Measurements from ENCODE around the gene OPHN1.

Gene OPHN1

GRCh38 chrX:68433155-68433980 lies at the start of gene OPHN1:
OPHN1 (minus strand) TSS chrX:68433495; CDS start chrX:68433020, 475 bp downstream.
- Histone ChIP-seq H3K9me3 (no peaks in the 10 kb centered on the region), H3K4me3 (peak within 1 kb of the TSS; percentile 73), H3K9ac (peak within 1 kb of the TSS; percentile 67), H3K36me3 (no peaks in the 10 kb centered on the region), H3K4me1 (0 out of 2 replicates have a peak, but pooled peaks cover 8% of the 10 kb centered on the region), H3K27ac (peak within 1 kb of the TSS; percentile 46; the same call in 1 of the 2 replicates), H3K27me3 (peaks cover 50% of the 10 kb centered on the region), H4K20me1 (no peaks in the 10 kb centered on the region), H3K4me2 (peak within 1 kb of the TSS; percentile 84)
- TF ChIP-seq Cebpa-rat (IDR thresholded peaks at IDR 0.05), result no peak

DNA sequence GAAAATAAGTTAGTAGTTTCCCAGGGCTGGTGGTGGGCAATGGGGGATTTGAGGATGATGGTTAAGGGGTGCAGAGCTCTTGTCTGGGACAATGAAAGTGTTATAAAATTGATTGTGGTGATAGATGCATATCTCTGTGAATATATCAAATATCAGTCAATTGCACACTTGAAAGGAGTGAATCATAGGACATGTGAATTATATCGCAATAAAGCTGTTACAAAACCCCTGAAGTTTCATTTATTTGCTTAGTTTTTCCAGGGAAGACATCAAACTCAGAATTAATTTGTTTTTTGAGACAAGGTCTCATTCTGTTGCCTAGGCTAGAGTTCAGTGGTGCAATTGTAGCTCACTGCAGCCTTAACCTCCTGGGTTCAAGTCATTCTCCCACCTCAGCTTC lies 47.7 kb upstream of the OPHN1 start:
- Histone ChIP-seq H3K9ac (no peak overlapping the region), H3K9me3 (peaks cover 3% of the 10 kb centered on the region), H3K4me1 (no peaks in the 10 kb centered on the region), H3K27ac (no peak overlapping the region), H3K4me2 (no peak overlapping the region), H3K27me3 (peaks cover 27% of the 10 kb centered on the region), H4K20me1 (no peaks in the 10 kb centered on the region), H3K4me3 (no peak overlapping the region), H3K36me3 (no peaks in the 10 kb centered on the region)
- no peak for TF ChIP-seq Cebpa-rat (IDR thresholded peaks at IDR 0.05)

DNA sequence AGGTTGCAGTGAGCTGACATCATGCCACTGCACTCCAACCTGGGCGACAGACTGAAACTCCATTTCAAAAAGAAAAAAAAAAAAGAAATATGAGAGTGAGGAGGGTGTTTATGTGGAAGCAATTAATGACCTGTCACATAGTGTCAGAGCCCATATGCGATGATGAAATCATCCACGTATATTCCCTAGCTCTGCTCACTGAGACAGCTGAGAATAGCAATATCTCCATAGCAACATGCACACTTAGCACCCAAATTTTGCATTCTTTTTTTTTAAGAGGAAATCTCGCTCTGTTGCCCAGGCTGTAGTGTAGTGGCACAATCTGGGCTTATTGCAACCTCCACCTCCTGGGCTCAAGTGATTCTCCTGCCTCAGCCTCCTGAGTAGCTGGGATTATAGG lies 31.5 kb upstream of the OPHN1 start:
- Histone ChIP-seq H3K9me3 (no peaks in the 10 kb centered on the region), H4K20me1 (no peaks in the 10 kb centered on the region), H3K9ac (no peak overlapping the region), H3K27me3 (peaks cover 8% of the 10 kb centered on the region), H3K4me2 (no peak overlapping the region), H3K27ac (no peak overlapping the region), H3K36me3 (no peaks in the 10 kb centered on the region), H3K4me3 (no peak overlapping the region), H3K4me1 (no peaks in the 10 kb centered on the region)
- TF ChIP-seq Cebpa-rat (IDR thresholded peaks at IDR 0.05), result no peak

DNA sequence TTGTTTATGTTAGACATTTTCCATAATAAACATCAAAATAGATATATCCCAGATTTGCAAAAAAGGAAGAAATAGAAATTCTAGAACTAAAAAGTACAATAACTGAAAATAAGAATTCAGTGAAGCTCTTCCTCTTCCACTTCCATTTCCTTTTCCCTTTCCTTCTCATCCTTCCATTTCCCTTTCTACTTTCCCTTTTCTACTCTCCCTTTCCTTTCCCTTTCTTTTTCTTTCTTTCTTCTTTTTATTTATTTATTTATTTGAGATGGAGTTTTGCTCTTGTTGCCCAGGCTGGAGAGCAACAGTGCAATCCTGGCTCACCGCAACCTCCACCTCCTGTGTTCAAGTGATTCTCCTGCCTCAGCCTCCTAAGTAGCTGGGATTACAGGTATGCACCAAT lies 30.6 kb upstream of the OPHN1 start:
- Histone ChIP-seq H3K9me3 (no peaks in the 10 kb centered on the region), H3K4me2 (no peak overlapping the region), H4K20me1 (no peaks in the 10 kb centered on the region), H3K36me3 (no peaks in the 10 kb centered on the region), H3K27ac (no peak overlapping the region), H3K4me1 (no peaks in the 10 kb centered on the region), H3K4me3 (no peak overlapping the region), H3K27me3 (peaks cover 11% of the 10 kb centered on the region), H3K9ac (no peak overlapping the region)
- TF ChIP-seq Cebpa-rat (IDR thresholded peaks at IDR 0.05), result no peak

- no peaks in the 10 kb centered on the region for H3K36me3 ChIP-seq
- peaks cover 11% of the 10 kb centered on the region for H3K27me3 ChIP-seq
- no peak overlapping the region for H3K4me2 ChIP-seq
- H3K27ac ChIP-seq, result no peak overlapping the region
- H3K4me1 ChIP-seq, result no peaks in the 10 kb centered on the region
- TF ChIP-seq Cebpa-rat (IDR thresholded peaks at IDR 0.05), result no peak
- no peaks in the 10 kb centered on the region for H4K20me1 ChIP-seq
- no peak overlapping the region for H3K4me3 ChIP-seq
- H3K9me3 ChIP-seq, result no peaks in the 10 kb centered on the region
- H3K9ac ChIP-seq, result no peak overlapping the region
These were observed 29.4 kb upstream of the OPHN1 start for GRCh38 chrX:68462653-68463052.

DNA sequence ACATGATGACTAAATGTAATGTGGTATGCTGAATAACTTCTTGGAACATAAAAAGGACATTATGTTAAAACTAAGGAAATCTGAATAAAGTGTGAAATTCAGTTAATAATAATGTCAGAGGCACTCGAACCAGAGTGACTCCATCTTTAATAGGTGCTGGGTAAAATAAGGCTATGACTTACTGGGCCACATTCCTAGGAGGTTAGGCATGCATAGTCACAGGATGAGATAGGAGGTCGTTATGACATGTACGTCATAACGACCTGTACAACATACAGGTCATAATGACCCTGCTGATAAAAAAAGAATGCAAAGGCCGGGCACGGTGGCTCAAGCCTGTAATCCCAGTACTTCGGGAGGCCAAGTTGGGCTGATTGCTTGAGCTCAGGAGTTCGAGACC lies 28.9 kb upstream of the OPHN1 start:
- no peaks in the 10 kb centered on the region for H4K20me1 ChIP-seq
- no peak for TF ChIP-seq Cebpa-rat (IDR thresholded peaks at IDR 0.05)
- H3K4me2 ChIP-seq, result no peak overlapping the region

DNA sequence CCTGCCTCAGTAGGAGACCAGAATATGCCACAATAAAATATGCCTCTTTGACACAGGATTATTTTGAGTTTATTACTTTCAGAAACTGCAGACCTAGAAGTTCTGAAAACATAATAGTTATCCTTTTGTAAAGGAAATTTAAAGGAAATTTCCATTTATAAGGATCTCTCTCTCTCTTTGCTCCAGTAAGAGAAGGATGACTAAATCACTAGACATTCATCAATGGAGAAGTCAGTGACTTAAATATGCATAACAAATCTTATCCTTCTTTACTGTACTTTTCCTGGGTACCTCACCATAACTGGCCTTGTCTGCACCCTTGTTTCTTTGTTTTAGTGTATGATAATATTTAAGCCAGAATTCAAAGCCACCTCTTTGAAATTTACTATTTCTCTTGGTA lies 28.3 kb upstream of the OPHN1 start:
- no peak overlapping the region for H3K4me2 ChIP-seq
- H3K36me3 ChIP-seq, result no peaks in the 10 kb centered on the region
- no peaks in the 10 kb centered on the region for H3K9me3 ChIP-seq
- H3K27me3 ChIP-seq, result peaks cover 11% of the 10 kb centered on the region
- no peak overlapping the region for H3K9ac ChIP-seq
- no peak overlapping the region for H3K27ac ChIP-seq
- no peak overlapping the region for H3K4me3 ChIP-seq
- no peaks in the 10 kb centered on the region for H4K20me1 ChIP-seq
- no peak for TF ChIP-seq Cebpa-rat (IDR thresholded peaks at IDR 0.05)
- H3K4me1 ChIP-seq, result no peaks in the 10 kb centered on the region

More for the DNA sequence above, 28.9 kb upstream of the OPHN1 start:
- H3K36me3 ChIP-seq, result no peaks in the 10 kb centered on the region
- no peak overlapping the region for H3K27ac ChIP-seq
- H3K27me3 ChIP-seq, result peaks cover 11% of the 10 kb centered on the region
- no peaks in the 10 kb centered on the region for H3K9me3 ChIP-seq
- H3K4me3 ChIP-seq, result no peak overlapping the region
- H3K4me1 ChIP-seq, result no peaks in the 10 kb centered on the region
- no peak overlapping the region for H3K9ac ChIP-seq

- Histone ChIP-seq H4K20me1 (no peaks in the 10 kb centered on the region), H3K4me1 (no peaks in the 10 kb centered on the region), H3K27me3 (peaks cover 11% of the 10 kb centered on the region), H3K4me3 (no peak overlapping the region), H3K36me3 (no peaks in the 10 kb centered on the region), H3K27ac (no peak overlapping the region), H3K4me2 (no peak overlapping the region), H3K9ac (no peak overlapping the region), H3K9me3 (no peaks in the 10 kb centered on the region)
- no peak for TF ChIP-seq Cebpa-rat (IDR thresholded peaks at IDR 0.05)
These were observed 27.8 kb upstream of the OPHN1 start for GRCh38 chrX:68461093-68461492.

GRCh38 chrX:68455151-68455510 lies 21.8 kb upstream of the OPHN1 start:
- no peak overlapping the region for H3K27ac ChIP-seq
- H3K4me1 ChIP-seq, result no peaks in the 10 kb centered on the region
- no peak overlapping the region for H3K4me2 ChIP-seq
- no peaks in the 10 kb centered on the region for H4K20me1 ChIP-seq
- H3K9ac ChIP-seq, result no peak overlapping the region
- TF ChIP-seq Cebpa-rat (IDR thresholded peaks at IDR 0.05), result no peak
- peaks cover 7% of the 10 kb centered on the region; the same call in 1 of the 2 replicates for H3K27me3 ChIP-seq
- H3K9me3 ChIP-seq, result no peaks in the 10 kb centered on the region
- H3K36me3 ChIP-seq, result no peaks in the 10 kb centered on the region
- no peak overlapping the region for H3K4me3 ChIP-seq

DNA sequence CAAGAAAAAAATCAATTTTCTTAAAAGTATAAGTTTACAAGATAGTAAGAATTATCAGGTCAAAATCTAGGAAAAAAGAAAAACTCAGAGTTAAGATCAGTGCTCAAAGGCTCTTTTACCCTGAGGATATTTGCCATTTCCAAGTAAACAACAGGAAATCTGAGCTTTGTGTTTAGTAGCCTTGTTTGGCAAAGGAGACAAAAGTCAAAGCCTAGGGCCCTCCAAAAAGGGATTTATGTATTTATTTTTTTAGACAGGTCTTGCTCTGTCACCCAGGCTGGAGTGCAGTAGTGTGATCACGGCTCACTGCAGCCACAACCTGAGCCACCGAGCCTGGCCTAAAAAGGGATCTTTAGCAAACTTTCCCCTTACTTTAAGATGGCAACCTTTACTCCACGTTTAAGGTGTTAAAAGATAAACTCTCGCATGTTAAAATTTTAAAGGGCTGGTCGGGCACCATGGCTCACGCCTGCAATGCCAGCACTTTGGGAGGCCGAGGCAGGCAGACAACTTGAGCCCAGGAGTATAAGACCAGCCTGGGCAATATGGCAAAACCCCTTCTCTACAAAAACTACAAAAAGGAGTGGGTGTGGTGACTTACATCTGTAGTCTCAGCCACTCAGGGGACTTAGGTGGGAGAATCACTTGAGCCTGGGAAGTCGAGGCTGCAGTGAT lies 21.3 kb upstream of the OPHN1 start:
- peaks cover 6% of the 10 kb centered on the region; the same call in 1 of the 2 replicates for H3K27me3 ChIP-seq
- H3K4me2 ChIP-seq, result no peak overlapping the region
- no peak overlapping the region for H3K27ac ChIP-seq
- no peak overlapping the region for H3K9ac ChIP-seq
- H4K20me1 ChIP-seq, result no peaks in the 10 kb centered on the region
- no peak for TF ChIP-seq Cebpa-rat (IDR thresholded peaks at IDR 0.05)
- H3K9me3 ChIP-seq, result no peaks in the 10 kb centered on the region
- H3K36me3 ChIP-seq, result no peaks in the 10 kb centered on the region
- H3K4me1 ChIP-seq, result no peaks in the 10 kb centered on the region
- H3K4me3 ChIP-seq, result no peak overlapping the region
